H9 (cell line): ENCODE data around the gene ZMIZ1. TPM values are rescaled to one million over a fixed set of nuclear protein-coding genes. Genes with fewer than 3 reads are reported as not detected.

Source experiments
- DNase-seq: peaks from one replicate; pipeline ENCODE4 v3.0.0-alpha.2; 2017
- H2AFZ ChIP-seq: one replicate; pipeline ENCODE4 v1.6.1; 2013; ENCODE audit warnings: mild to moderate bottlenecking, low read length, control low read depth, moderate library complexity
- H2AK5ac ChIP-seq: 2 replicates; pipeline ENCODE4 v1.6.1; 2013; ENCODE audit warnings: low read length, control low read depth, mixed read lengths; ENCODE audit not compliant: insufficient read length
- H2BK120ac ChIP-seq: one replicate; pipeline ENCODE4 v1.6.1; 2013; ENCODE audit warnings: low read depth, mild to moderate bottlenecking, low read length, control low read depth, inconsistent platforms; ENCODE audit not compliant: poor library complexity, severe bottlenecking
- H2BK12ac ChIP-seq: 2 replicates; pipeline ENCODE4 v1.6.1; 2013; ENCODE audit warnings: low read length, control low read depth, mixed read lengths, low read depth; ENCODE audit not compliant: insufficient read length
- H2BK15ac ChIP-seq: 2 replicates; pipeline ENCODE4 v1.6.1; 2013; ENCODE audit warnings: low read depth, low read length, control low read depth
- H2BK20ac ChIP-seq: one replicate; pipeline ENCODE4 v1.6.1; 2013; ENCODE audit warnings: low read depth, mild to moderate bottlenecking, low read length, control low read depth, inconsistent platforms; ENCODE audit not compliant: poor library complexity, severe bottlenecking
- H2BK5ac ChIP-seq: 2 replicates; pipeline ENCODE4 v1.6.1; 2013; ENCODE audit warnings: low read length, control low read depth, mixed read lengths; ENCODE audit not compliant: insufficient read length
- H3K14ac ChIP-seq: 2 replicates; pipeline ENCODE4 v1.6.1; 2013; ENCODE audit warnings: low read length, control low read depth; ENCODE audit not compliant: insufficient read depth
- H3K18ac ChIP-seq: 2 replicates; pipeline ENCODE4 v1.6.1; 2013; ENCODE audit warnings: low read depth, mild to moderate bottlenecking, mixed read lengths, low read length, control low read depth; ENCODE audit not compliant: insufficient read length
- H3K23ac ChIP-seq: 2 replicates; pipeline ENCODE4 v1.6.1; 2013; ENCODE audit warnings: low read length, control low read depth, mixed read lengths, low read depth; ENCODE audit not compliant: insufficient read length
- H3K23me2 ChIP-seq: 2 replicates; pipeline ENCODE4 v1.6.1; 2013; ENCODE audit warnings: low read depth, mild to moderate bottlenecking, mixed read lengths, low read length, control low read depth; ENCODE audit not compliant: insufficient read length, poor library complexity, severe bottlenecking
- H3K27ac ChIP-seq: 2 replicates; pipeline ENCODE4 v1.5.1; 2013; ENCODE audit warnings: low read length, control low read depth, mixed read lengths, low read depth; ENCODE audit not compliant: insufficient read length
- H3K27me3 ChIP-seq: 2 replicates; pipeline ENCODE4 v1.6.1; 2013; ENCODE audit warnings: low read length, control low read depth, inconsistent platforms; ENCODE audit not compliant: insufficient read depth
- H3K4ac ChIP-seq: 2 replicates; pipeline ENCODE4 v1.6.1; 2013; ENCODE audit warnings: low read depth, mild to moderate bottlenecking, control low read depth, inconsistent platforms, low read length, moderate library complexity
- H3K4me1 ChIP-seq: 2 replicates; pipeline ENCODE4 v1.6.1; 2013; ENCODE audit warnings: low read length, control low read depth, inconsistent platforms; ENCODE audit not compliant: insufficient read depth
- H3K4me2 ChIP-seq: 2 replicates; pipeline ENCODE4 v1.6.1; 2013; ENCODE audit warnings: low read length, control low read depth, mixed read lengths; ENCODE audit not compliant: insufficient read length, insufficient read depth
- H3K56ac ChIP-seq: 2 replicates; pipeline ENCODE4 v1.6.1; 2013; ENCODE audit warnings: low read depth, mild to moderate bottlenecking, mixed read lengths, low read length, control low read depth; ENCODE audit not compliant: insufficient read length
- H3K79me1 ChIP-seq: 2 replicates; pipeline ENCODE4 v1.6.1; 2013; ENCODE audit warnings: low read depth, mild to moderate bottlenecking, moderate library complexity, low read length, control low read depth, inconsistent platforms; ENCODE audit not compliant: insufficient read depth, poor library complexity, severe bottlenecking
- H3K79me2 ChIP-seq: 2 replicates; pipeline ENCODE4 v1.6.1; 2013; ENCODE audit warnings: low read length, control low read depth, inconsistent platforms; ENCODE audit not compliant: insufficient read depth
- H3K9ac ChIP-seq: 2 replicates; pipeline ENCODE4 v1.6.1; 2013; ENCODE audit warnings: low read length, control low read depth, mixed read lengths; ENCODE audit not compliant: insufficient read length; ENCODE audit errors: extremely low read depth
- H3K9me3 ChIP-seq: one replicate; pipeline ENCODE4 v1.6.1; 2013; ENCODE audit warnings: low read depth, low read length, inconsistent platforms; ENCODE audit not compliant: control insufficient read depth
- H3T11ph ChIP-seq: one replicate; pipeline ENCODE4 v1.6.1; 2013; ENCODE audit warnings: mild to moderate bottlenecking, low read length, control low read depth, inconsistent platforms
- H4K20me1 ChIP-seq: one replicate; pipeline ENCODE4 v1.6.1; 2013; ENCODE audit not compliant: control insufficient read depth, insufficient read length, insufficient read depth
- H4K5ac ChIP-seq: 2 replicates; pipeline ENCODE4 v1.6.1; 2013; ENCODE audit warnings: low read depth, mild to moderate bottlenecking, mixed read lengths, low read length, control low read depth; ENCODE audit not compliant: insufficient read length
- H4K8ac ChIP-seq: replicated peaks from 2 replicates; pipeline ENCODE4 v1.6.1; 2013; ENCODE audit warnings: low read length, control low read depth, mixed read lengths, low read depth; ENCODE audit not compliant: insufficient read length
- H4K91ac ChIP-seq: 2 replicates; pipeline ENCODE4 v1.6.1; 2013; ENCODE audit warnings: low read depth, mild to moderate bottlenecking, moderate library complexity, mixed read lengths, low read length, control low read depth; ENCODE audit not compliant: insufficient read length
- H3K27ac Mint-ChIP-seq, 3 experiments: 2 replicates in 2 of 3; 3 replicates in 1 of 3; pipeline ENCODE4 v1.8.0; 2020 to 2021; ENCODE audit warnings: mixed read lengths in 3 of 3, mild to moderate bottlenecking in 1 of 3, moderate library complexity in 1 of 3
- H3K27me3 Mint-ChIP-seq: 2 replicates; pipeline ENCODE4 v1.8.0; 2021; ENCODE audit warnings: low read depth, mild to moderate bottlenecking, moderate library complexity, mixed read lengths
- H3K36me3 Mint-ChIP-seq, 3 experiments: 2 replicates in 2 of 3; 3 replicates in 1 of 3; pipeline ENCODE4 v1.8.0; 2020 to 2021; ENCODE audit warnings: low read depth in 3 of 3, mixed read lengths in 3 of 3; ENCODE audit not compliant: insufficient read depth in 1 of 3
- H3K4me1 Mint-ChIP-seq, 2 experiments: 2 replicates each; pipeline ENCODE4 v1.8.0; 2020; ENCODE audit warnings: mixed read lengths in 2 of 2
- H3K4me3 Mint-ChIP-seq, 2 experiments: 2 replicates in 1 of 2; 3 replicates in 1 of 2; pipeline ENCODE4 v1.8.0; 2020 to 2021; ENCODE audit warnings: mild to moderate bottlenecking in 2 of 2, mixed read lengths in 2 of 2, moderate library complexity in 1 of 2
- H3K9me3 Mint-ChIP-seq, 2 experiments: 2 replicates in 1 of 2; 3 replicates in 1 of 2; pipeline ENCODE4 v1.8.0; 2020; ENCODE audit warnings: mild to moderate bottlenecking in 2 of 2, mixed read lengths in 2 of 2, moderate library complexity in 1 of 2
- CTCF ChIP-seq: fragments of 200-600 bp; sonication (generic); conservative IDR thresholded peaks from 3 replicates; pipeline ENCODE4 v1.8.0; 2021; ENCODE audit warnings: antibody characterized with exemption, mild to moderate bottlenecking
- WGBS: extraction: QIAGEN DNeasy Blood & Tissue Kit; methylation state at CpG from one replicate; pipeline ENCODE4 v1.1.7; 2013; ENCODE audit warnings: missing lambda C conversion rate, low lambda C conversion rate, mixed read lengths; ENCODE audit not compliant: insufficient read length; ENCODE audit errors: extremely low coverage; 5-methylcytosine and 5-hydroxymethylcytosine counted together
- total RNA-seq: library from RNA; stranded (reverse); gene quantifications from 2 replicates; pipeline ENCODE4 v1.2.1, GENCODE V29; 2021

The ZMIZ1 gene
- total RNA-seq, 1 experiment from 2014 or later, result 36.9 TPM

DNA sequence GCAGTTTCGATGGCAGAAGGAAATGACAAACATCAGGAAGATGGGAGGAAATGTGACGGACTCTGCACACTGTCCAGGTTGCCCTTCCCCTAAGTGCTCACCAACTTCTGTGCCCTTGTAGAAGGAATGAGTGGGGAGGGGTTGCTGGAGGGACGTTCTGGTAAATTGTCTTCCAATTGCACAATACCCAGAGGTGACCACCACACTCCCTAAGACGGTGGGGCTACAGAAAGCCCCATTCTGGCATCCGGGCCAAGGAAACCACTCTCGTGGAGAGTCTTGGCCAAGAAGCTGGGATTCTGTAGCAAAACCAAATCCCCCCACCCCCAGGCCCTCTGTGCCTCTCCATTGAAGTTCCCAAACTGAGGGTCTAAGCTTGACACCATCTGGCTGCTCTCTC, 37.1 kb downstream of the ZMIZ1 start:
- Histone ChIP-seq H3K18ac (no peak overlapping the region), H4K20me1 (no peaks in the 10 kb centered on the region), H2BK120ac (no peak overlapping the region), H3K14ac (no peak overlapping the region), H3K23me2 (no peaks in the 10 kb centered on the region), H2BK15ac (no peak overlapping the region), H3K79me1 (peaks cover 11% of the 10 kb centered on the region), H3K4me1 (peaks cover 11% of the 10 kb centered on the region; the same call in 1 of the 2 replicates), H2AFZ (no peak overlapping the region), H3K27ac (no peak overlapping the region), H2BK5ac (no peak overlapping the region), H4K91ac (no peak overlapping the region), H3T11ph (no peak overlapping the region), H3K9me3 (no peaks in the 10 kb centered on the region), H3K23ac (no peak overlapping the region), H3K4ac (no peak overlapping the region), H2BK12ac (no peak overlapping the region), H2AK5ac (no peak overlapping the region), H3K27me3 (no peaks in the 10 kb centered on the region), H4K8ac (no peak overlapping the region), H2BK20ac (no peak overlapping the region), H3K79me2 (peaks cover 13% of the 10 kb centered on the region; the same call in 1 of the 2 replicates), H3K56ac (no peak overlapping the region), H3K9ac (no peak overlapping the region), H4K5ac (no peak overlapping the region), H3K4me2 (no peak overlapping the region)
- no peak for TF ChIP-seq CTCF
- Mint-ChIP-seq H3K36me3 (peaks cover 0 to 7% (median 0%) of the 10 kb centered on the region in 3 experiments; a peak in 3 of 7 replicates), H3K27me3 (no peaks in the 10 kb centered on the region), H3K4me1 (peaks cover 56 to 67% of the 10 kb centered on the region in 2 experiments), H3K27ac (no peak overlapping the region), H3K9me3 (no peaks in the 10 kb centered on the region; a peak in 1 of 5 replicates), H3K4me3 (no peak overlapping the region)
- DNase-seq, result no peak
- no CpG with 5 or more reads among the region's 6 CpGs for WGBS
